Thymus (tissue), 11 donors: ENCODE measurements around the gene CACNA1E. TPM values are rescaled to one million over a fixed set of nuclear protein-coding genes. Genes with fewer than 3 reads are reported as not detected.
A peak's percentile ranks its signal among the peaks of the same experiment; 100 is the strongest.

Experiments used
- DNase-seq, 9 donors: peaks; one replicate each; pipeline ENCODE4 v3.0.0-alpha.2; 2013; ENCODE audit warnings: low spot score in 9 of 9, low read depth in 6 of 9, missing footprints in 1 of 9
- H3K27ac ChIP-seq, 2 donors: one replicate each; pipeline ENCODE4 v1.5.1; 2013; ENCODE audit warnings: control low read depth in 1 of 2, low read depth in 1 of 2, low read length in 1 of 2, mild to moderate bottlenecking in 1 of 2, moderate library complexity in 1 of 2
- H3K27me3 ChIP-seq, 2 donors: one replicate each; pipeline ENCODE4 v1.5.1; 2013; ENCODE audit warnings: low read length in 1 of 2; ENCODE audit not compliant: control insufficient read depth in 2 of 2, insufficient read depth in 1 of 2
- H3K36me3 ChIP-seq, 2 donors: one replicate each; pipeline ENCODE4 v1.5.1; 2013; ENCODE audit warnings: low read length in 1 of 2, mild to moderate bottlenecking in 1 of 2, moderate library complexity in 1 of 2; ENCODE audit not compliant: control insufficient read depth in 2 of 2, insufficient read depth in 2 of 2
- H3K4me1 ChIP-seq, 2 donors: one replicate each; pipeline ENCODE4 v1.5.1; 2013; ENCODE audit warnings: low read length in 2 of 2; ENCODE audit not compliant: control insufficient read depth in 2 of 2, insufficient read depth in 2 of 2
- H3K4me3 ChIP-seq, 2 donors: one replicate each; pipeline ENCODE4 v1.5.1; 2013; ENCODE audit warnings: low read length in 2 of 2, control low read depth in 1 of 2, mild to moderate bottlenecking in 1 of 2
- H3K9me3 ChIP-seq, 2 donors: one replicate each; pipeline ENCODE4 v1.5.1; 2013; ENCODE audit warnings: low read length in 1 of 2, mild to moderate bottlenecking in 1 of 2; ENCODE audit not compliant: control insufficient read depth in 2 of 2, insufficient read depth in 1 of 2
- WGBS: extraction: QIAGEN DNeasy Blood & Tissue Kit; methylation state at CpG from one replicate; pipeline ENCODE4 v1.1.7; 2013; 5-methylcytosine and 5-hydroxymethylcytosine counted together
- polyA plus RNA-seq: library from polyadenylated mRNA; stranded (reverse); fragments of 200-250 nt; gene quantifications from one replicate; pipeline ENCODE4 v1.2.3, GENCODE V29; 2013
- total RNA-seq: library from RNA; stranded (reverse); fragments of 120-200 nt; gene quantifications from one replicate; pipeline ENCODE4 v1.2.4, GENCODE V29; 2013
- donor health status: healthy.

Gene CACNA1E
- total and polyA plus RNA-seq, 2 donors, result 0.05 to 0.09 TPM

DNA sequence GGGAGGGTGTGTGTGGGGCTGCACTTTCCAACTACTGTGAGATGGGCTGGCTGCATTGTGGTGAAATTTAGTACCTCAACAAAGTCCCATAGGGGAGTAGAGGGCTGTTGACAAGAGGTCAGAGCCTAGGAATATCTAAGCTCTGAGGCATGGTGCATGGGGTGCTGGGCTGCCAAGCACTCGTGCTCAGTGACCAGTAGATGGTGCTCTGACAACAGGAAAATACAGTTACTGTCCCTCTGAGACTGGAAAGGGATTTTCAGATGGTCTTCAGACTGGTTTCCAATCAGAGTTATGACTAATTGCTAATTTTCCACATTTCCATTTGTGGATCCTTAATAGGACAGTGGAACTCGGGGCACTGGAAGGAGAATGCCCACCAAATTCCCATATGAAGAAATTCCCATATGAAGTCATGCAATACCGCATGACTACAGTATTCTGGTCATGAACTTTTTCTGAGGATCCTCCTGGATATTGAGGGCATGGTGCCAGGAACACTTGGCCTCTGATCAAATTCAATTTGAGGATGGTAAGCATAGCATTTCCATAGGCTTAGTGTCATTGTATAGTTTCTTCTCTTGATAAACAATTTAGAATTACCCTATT lies 4.1 kb upstream of the CACNA1E start:
- no peaks in the 10 kb centered on the region for H3K4me1 ChIP-seq
- no peaks in the 10 kb centered on the region for H3K36me3 ChIP-seq
- WGBS, result 36% methylated on average over 3 of the region's 3 CpGs
- no peaks in the 10 kb centered on the region for H3K9me3 ChIP-seq
- H3K27me3 ChIP-seq, result peaks cover 40 to 44% of the 10 kb centered on the region in 2 donors
- no peak overlapping the region for H3K4me3 ChIP-seq
- no peak overlapping the region for H3K27ac ChIP-seq
- DNase-seq, result peak in 5 of 9 donors; percentile 3 to 45 (median 9)

DNA sequence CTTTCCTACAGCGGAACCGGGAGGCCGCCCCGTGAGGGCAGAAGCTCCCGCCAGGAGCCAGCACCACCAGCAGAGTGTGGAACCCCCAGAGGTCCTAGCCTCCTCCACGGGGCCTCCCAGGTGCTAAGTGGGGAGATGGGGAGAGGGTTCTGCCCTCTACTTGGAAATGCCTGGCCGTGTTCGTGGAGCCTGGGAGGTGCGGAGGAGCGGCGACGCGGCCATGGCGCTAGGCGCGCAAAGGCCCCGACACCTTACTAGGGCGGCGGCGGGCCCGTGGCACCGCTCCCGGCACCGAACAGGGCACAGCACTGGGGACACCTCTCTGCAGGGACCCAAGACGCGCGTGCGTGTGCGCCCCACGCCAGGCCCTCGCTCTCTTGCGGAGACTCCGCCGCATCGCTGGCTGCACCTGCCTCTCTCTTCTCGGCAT lies 1.3 kb upstream of the CACNA1E start:
- Histone ChIP-seq H3K36me3 (no peaks in the 10 kb centered on the region), H3K4me1 (peaks cover 0 to 3% of the 10 kb centered on the region in 2 donors), H3K27ac (no peak overlapping the region), H3K9me3 (no peaks in the 10 kb centered on the region), H3K4me3 (no peak overlapping the region), H3K27me3 (peaks cover 62 to 70% of the 10 kb centered on the region in 2 donors)
- 20% methylated on average over 36 of the region's 36 CpGs for WGBS
- no peak for DNase-seq

DNA sequence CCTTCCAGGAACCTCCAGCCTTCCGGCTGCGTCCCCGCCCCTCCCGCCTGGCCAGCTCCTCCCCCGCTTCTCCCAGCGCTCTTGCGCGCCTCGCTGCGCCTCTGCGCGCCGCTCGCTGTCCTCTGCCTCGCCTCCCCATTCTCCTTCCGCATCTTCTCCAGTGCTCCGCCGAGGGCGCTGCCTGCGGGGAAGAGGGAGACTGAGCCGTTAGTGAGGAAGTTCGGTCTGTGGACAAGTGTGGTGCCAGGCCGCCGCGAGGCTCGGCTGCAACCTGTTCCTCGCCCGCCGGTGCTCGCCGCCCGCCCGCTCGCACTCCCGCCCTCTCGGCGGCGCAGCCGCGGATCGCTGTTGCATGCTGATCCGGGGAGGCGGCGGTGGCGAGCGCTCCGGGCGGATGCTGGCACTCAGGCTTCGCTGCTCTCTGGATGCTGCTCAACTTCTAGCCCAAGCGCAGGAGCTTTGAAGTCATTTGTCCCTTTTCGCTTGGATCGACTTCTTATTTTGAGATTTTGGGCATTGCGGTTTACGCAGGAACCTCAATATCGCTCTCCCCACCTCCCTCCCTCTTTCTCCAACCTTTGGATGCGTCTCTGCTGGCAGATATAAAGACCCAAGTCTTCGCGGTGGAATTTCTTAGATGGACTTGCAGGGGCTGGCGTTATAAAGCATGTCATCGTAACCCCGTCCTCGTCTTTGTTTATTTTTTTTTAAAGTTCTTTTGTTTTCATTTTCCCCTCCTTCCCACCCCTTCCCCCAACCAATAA lies 614 bp upstream of the CACNA1E start:
- H3K4me1 ChIP-seq, result peaks cover 0 to 3% of the 10 kb centered on the region in 2 donors
- H3K27me3 ChIP-seq, result peaks cover 62 to 76% of the 10 kb centered on the region in 2 donors
- WGBS, result 7% methylated on average over 62 of the region's 62 CpGs
- H3K9me3 ChIP-seq, result no peaks in the 10 kb centered on the region
- H3K36me3 ChIP-seq, result no peaks in the 10 kb centered on the region
- H3K4me3 ChIP-seq, result peak overlapping the region in 1 of 2 donors; percentile 9
- peak in 2 of 9 donors; percentile 3 to 9 for DNase-seq
- no peak overlapping the region for H3K27ac ChIP-seq

DNA sequence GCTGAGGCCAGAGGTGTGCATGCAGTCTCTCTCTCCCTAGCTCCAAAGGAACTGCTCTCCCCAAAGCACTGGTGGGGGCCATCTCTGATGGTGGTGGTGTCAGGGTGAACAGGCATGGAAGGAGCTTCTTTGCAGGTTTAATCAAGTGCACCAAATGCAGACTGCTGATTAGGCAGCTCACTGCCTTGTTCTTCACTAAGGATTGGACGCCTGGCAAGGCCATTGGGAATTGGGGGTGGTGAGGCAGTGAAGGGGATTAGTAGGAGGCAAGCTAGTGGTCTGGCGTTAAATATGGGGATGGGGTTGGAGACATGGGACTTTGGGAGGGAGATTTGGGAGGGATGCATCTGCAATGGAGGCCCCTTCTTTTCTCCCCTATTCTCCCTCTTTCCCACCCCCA lies 1.5 kb downstream of the CACNA1E start:
- no peak for DNase-seq
- Histone ChIP-seq H3K27me3 (peaks cover 62 to 75% of the 10 kb centered on the region in 2 donors), H3K9me3 (no peaks in the 10 kb centered on the region), H3K27ac (no peak overlapping the region), H3K4me1 (peaks cover 0 to 3% of the 10 kb centered on the region in 2 donors), H3K36me3 (no peaks in the 10 kb centered on the region), H3K4me3 (no peak overlapping the region)
- WGBS, result 58% methylated on average over 2 of the region's 2 CpGs

DNA sequence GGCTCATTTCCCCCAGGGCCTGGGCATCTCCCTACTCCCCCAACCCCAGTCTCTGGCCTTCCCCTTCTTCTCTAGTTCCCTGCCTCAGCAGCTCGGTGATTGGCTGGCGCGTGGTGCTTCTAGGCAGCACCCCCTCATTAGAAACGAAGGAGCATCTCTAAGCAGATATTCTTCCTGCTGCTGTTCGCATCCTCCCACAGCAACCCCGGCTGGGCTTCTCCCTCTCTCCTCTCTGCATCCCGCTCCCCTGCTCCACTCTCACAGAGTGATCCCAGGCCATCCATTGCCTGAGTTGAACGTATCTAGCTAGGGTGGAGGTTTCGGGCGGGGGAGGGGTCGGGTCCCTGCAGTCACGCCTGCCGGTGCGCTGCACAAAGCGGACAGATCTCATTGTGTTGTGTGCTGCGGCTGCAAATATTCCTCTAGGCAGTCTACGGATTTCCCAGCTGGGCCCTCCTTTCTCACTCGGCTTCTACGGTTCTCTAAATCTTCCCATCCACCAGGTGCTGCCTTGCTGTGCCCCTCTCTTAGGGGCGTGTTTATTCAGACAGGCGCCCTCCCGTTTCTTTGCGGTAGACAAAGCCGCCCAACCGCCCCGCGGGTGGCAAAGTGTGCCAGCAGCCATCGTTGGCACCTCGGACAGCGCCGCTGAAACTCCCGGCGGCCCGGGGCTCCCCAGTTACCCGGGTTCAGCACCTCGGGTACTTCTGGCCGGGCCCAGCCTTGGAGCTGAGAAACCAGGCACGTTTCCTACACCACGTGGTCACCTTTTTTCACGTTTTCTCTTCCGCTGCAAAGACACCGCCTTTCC lies 2.2 kb downstream of the CACNA1E start:
- Histone ChIP-seq H3K36me3 (no peaks in the 10 kb centered on the region), H3K27ac (no peak overlapping the region), H3K27me3 (peaks cover 58 to 68% of the 10 kb centered on the region in 2 donors), H3K4me3 (no peak overlapping the region), H3K4me1 (peaks cover 0 to 3% of the 10 kb centered on the region in 2 donors), H3K9me3 (no peaks in the 10 kb centered on the region)
- peak in 2 of 9 donors; percentile 2 to 12 for DNase-seq
- WGBS, result 8% methylated on average over 42 of the region's 42 CpGs

DNA sequence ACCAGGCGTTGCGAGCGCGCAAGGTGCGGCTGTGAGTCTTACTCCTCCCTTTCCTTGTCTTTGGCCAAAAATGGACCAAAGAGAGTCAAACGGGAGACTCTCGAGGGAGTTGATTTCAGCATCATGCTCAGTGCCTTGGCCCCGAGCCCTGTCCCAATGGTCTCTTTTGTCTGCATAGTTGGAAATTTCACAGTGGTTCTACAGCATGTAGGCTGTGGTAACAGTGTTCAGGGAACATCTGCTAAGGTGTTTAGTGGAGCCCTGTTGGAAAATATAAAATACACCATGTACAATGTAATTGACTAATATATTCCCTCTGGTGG lies 2.7 kb downstream of the CACNA1E start:
- H3K27me3 ChIP-seq, result peaks cover 52 to 64% of the 10 kb centered on the region in 2 donors
- H3K4me3 ChIP-seq, result no peak overlapping the region
- H3K36me3 ChIP-seq, result no peaks in the 10 kb centered on the region

DNA sequence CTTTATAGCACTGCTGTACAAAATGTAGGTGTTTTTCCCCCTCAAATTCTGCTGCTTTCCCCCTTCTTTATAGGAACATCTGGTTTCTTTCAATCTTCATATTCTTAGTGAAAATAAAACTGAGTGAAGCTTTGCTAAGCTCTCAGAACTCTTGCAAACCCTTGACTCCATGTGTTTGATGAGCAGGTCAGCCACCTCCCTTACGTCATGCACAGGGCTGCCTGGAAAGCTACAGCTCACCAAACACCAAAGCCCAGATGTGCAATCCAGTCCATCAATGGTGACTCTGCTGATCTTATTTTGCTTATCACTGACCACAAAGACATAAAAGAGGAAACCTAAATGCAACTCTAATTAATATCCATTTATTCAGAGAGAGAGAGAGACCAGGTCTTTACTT lies 5.5 kb downstream of the CACNA1E start:
- no peaks in the 10 kb centered on the region for H3K36me3 ChIP-seq
- H3K27me3 ChIP-seq, result peaks cover 28 to 39% of the 10 kb centered on the region in 2 donors
- WGBS, result 88% methylated on average over 1 of the region's 1 CpG
- no peak for DNase-seq
- H3K27ac ChIP-seq, result no peak overlapping the region
- H3K4me3 ChIP-seq, result no peak overlapping the region
- H3K9me3 ChIP-seq, result no peaks in the 10 kb centered on the region
- H3K4me1 ChIP-seq, result peaks cover 0 to 3% of the 10 kb centered on the region in 2 donors

More for the DNA sequence above, 2.7 kb downstream of the CACNA1E start:
- no peaks in the 10 kb centered on the region for H3K9me3 ChIP-seq
- peaks cover 0 to 3% of the 10 kb centered on the region in 2 donors for H3K4me1 ChIP-seq
- 21% methylated on average over 8 of the region's 8 CpGs for WGBS
- no peak for DNase-seq
- no peak overlapping the region for H3K27ac ChIP-seq

DNA sequence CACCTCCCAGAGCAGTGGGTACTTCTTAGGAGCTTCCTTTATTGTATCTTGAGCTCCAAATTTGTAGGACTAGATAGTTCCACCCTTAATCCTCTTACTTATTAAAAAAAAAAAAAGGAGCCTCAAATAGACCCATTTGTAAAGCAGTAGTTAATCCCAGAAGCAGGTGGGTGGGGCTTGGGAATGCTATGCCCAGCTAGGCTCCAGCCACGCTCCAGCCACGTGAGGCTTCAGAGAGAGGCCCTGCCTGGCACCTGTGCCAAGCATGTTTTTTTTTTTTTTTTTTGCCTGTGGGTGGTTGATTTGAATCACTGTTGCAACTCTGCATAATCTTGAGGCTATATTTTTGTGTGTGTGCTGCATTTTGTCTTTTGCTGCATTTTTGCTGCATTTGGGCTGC lies 7.0 kb downstream of the CACNA1E start:
- peaks cover 13 to 25% of the 10 kb centered on the region in 2 donors for H3K27me3 ChIP-seq
- no peak overlapping the region for H3K27ac ChIP-seq
- H3K9me3 ChIP-seq, result no peaks in the 10 kb centered on the region
- H3K4me1 ChIP-seq, result peaks cover 0 to 3% of the 10 kb centered on the region in 2 donors
- H3K4me3 ChIP-seq, result no peak overlapping the region
- 78% methylated on average over 2 of the region's 2 CpGs for WGBS
- H3K36me3 ChIP-seq, result no peaks in the 10 kb centered on the region
- no peak for DNase-seq
